Lung (tissue), 12 donors: Measurements from ENCODE around the gene TBC1D30. TPM values are rescaled to one million over a fixed set of nuclear protein-coding genes. Genes with fewer than 3 reads are reported as not detected.
"Not testable (repeated sequence)": the region's sequence is repeated elsewhere in the genome, so short reads cannot be mapped to it uniquely, and the experiment has no call there.

ENCODE experiments used
- ATAC-seq: fragments of 200-7000 bp; cut with Tn5 transposase; one replicate; pipeline ENCODE4 v1.9.1; 2020; ENCODE audit warnings: moderate number of reproducible peaks; ENCODE audit not compliant: insufficient read depth, low FRiP score
- DNase-seq, 3 donors: peaks; one replicate each; pipeline ENCODE4 v3.0.0-alpha.2; 2013 to 2017
- H3K27ac ChIP-seq, 2 donors: one replicate each; pipeline ENCODE4 v1.5.1; 2013; ENCODE audit warnings: mild to moderate bottlenecking in 2 of 2, moderate library complexity in 2 of 2, control low read depth in 1 of 2, inconsistent platforms in 1 of 2, low read depth in 1 of 2, low read length in 1 of 2
- H3K27me3 ChIP-seq, 3 donors: one replicate each; pipeline ENCODE4 v1.5.1; 2013; ENCODE audit warnings: low read length in 2 of 3; ENCODE audit not compliant: control insufficient read depth in 3 of 3, insufficient read depth in 3 of 3
- H3K36me3 ChIP-seq, 4 donors: one replicate each; pipeline ENCODE4 v1.5.1; 2013; ENCODE audit warnings: low read length in 4 of 4, mild to moderate bottlenecking in 1 of 4, moderate library complexity in 1 of 4; ENCODE audit not compliant: control insufficient read depth in 4 of 4, insufficient read depth in 4 of 4
- H3K4me1 ChIP-seq, 5 donors: one replicate each; pipeline ENCODE4 v1.5.1; 2013; ENCODE audit warnings: low read length in 5 of 5, mild to moderate bottlenecking in 2 of 5, moderate library complexity in 1 of 5; ENCODE audit not compliant: control insufficient read depth in 5 of 5, insufficient read depth in 5 of 5
- H3K4me3 ChIP-seq: one replicate; pipeline ENCODE4 v1.5.1; 2013; ENCODE audit warnings: mild to moderate bottlenecking, control low read depth, moderate library complexity
- H3K9ac ChIP-seq, 2 donors: one replicate each; pipeline ENCODE4 v1.5.1; 2013; ENCODE audit warnings: low read length in 2 of 2, control low read depth in 1 of 2; ENCODE audit not compliant: insufficient read depth in 1 of 2
- H3K9me3 ChIP-seq, 4 donors: one replicate each; pipeline ENCODE4 v1.5.1; 2013; ENCODE audit warnings: low read length in 3 of 4, mild to moderate bottlenecking in 1 of 4, moderate library complexity in 1 of 4; ENCODE audit not compliant: control insufficient read depth in 4 of 4, insufficient read depth in 3 of 4
- CTCF ChIP-seq: IDR thresholded peaks from 2 replicates; pipeline ENCODE4 v1.5.1; 2012; ENCODE audit warnings: mild to moderate bottlenecking; ENCODE audit errors: control extremely low read depth, extremely low read depth
- WGBS, 2 donors: extraction: QIAGEN DNeasy Blood & Tissue Kit; methylation state at CpG; one replicate each; pipeline ENCODE4 v1.1.7; 2013; 5-methylcytosine and 5-hydroxymethylcytosine counted together
- polyA plus RNA-seq, 2 donors: library from polyadenylated mRNA; stranded (reverse); fragments of 200-250 nt; gene quantifications; one replicate each; pipeline ENCODE4 v1.2.1, GENCODE V29; 2013
- total RNA-seq, 2 donors: library from RNA; depleted of rRNA in 1 of 2; stranded (reverse); fragments of >200 nt in 1 of 2; gene quantifications; one replicate each; pipeline ENCODE4 v1.2.1, GENCODE V29; 2014 to 2021
- donor health status: control.
- donor health status: control.
- donor health status: Bipolar disorder and iron deficiency.
- donor health status: healthy.
- donor health status: DM: yes; HTN: yes; CAD: no.

Gene TBC1D30
- total and polyA plus RNA-seq, 4 donors: 3.3 to 15.7 (median 10.2) TPM

GRCh38 chr12:64801381-64801780 lies 23.1 kb upstream of the TBC1D30 start:
- no peak for TF ChIP-seq CTCF
- H3K9me3 ChIP-seq: no peaks in the 10 kb centered on the region
- DNase-seq (no peak), ATAC-seq (no peak)
- H3K4me1 ChIP-seq: no peaks in the 10 kb centered on the region
- H3K9ac ChIP-seq: no peak overlapping the region
- H3K36me3 ChIP-seq: peaks cover 0 to 2% (median 0%) of the 10 kb centered on the region in 4 donors
- H3K27me3 ChIP-seq: no peaks in the 10 kb centered on the region
- 81 to 88% methylated on average over 2 of the region's 2 CpGs for WGBS, 2 donors
- no peak overlapping the region for H3K27ac ChIP-seq
- H3K4me3 ChIP-seq: no peak overlapping the region

GRCh38 chr12:64802180-64802775 lies 22.2 kb upstream of the TBC1D30 start:
- not testable (repeated sequence) for H3K27ac ChIP-seq, H3K4me3 ChIP-seq, H3K9me3 ChIP-seq, H3K27me3 ChIP-seq, H3K4me1 ChIP-seq, H3K36me3 ChIP-seq, H3K9ac ChIP-seq
- peak; percentile 30 to 51 (median 47) for DNase-seq
- TF ChIP-seq CTCF: peak; percentile 50
- peak; percentile 82 for ATAC-seq
- 35 to 36% methylated on average over 8 of the region's 8 CpGs for WGBS, 2 donors

- no peak for TF ChIP-seq CTCF
- no peaks in the 10 kb centered on the region for H3K36me3 ChIP-seq
- ATAC-seq (no peak), DNase-seq (no peak)
- no peaks in the 10 kb centered on the region for H3K9me3 ChIP-seq
- no peak overlapping the region for H3K4me3 ChIP-seq
- H3K9ac ChIP-seq: no peak overlapping the region
- H3K27ac ChIP-seq: no peak overlapping the region
- no peaks in the 10 kb centered on the region for H3K27me3 ChIP-seq
- 94 to 98% methylated on average over 2 of the region's 2 CpGs for WGBS, 2 donors
- no peaks in the 10 kb centered on the region for H3K4me1 ChIP-seq
Measured at GRCh38 chr12:64806173-64806572, 18.3 kb upstream of the TBC1D30 start.
